Ovary (tissue), 9 donors: ENCODE measurements around the gene PNPLA2. TPM values are rescaled to one million over a fixed set of nuclear protein-coding genes. Genes with fewer than 3 reads are reported as not detected.

ENCODE experiments used
- DNase-seq, 5 donors: peaks; one replicate each; pipeline ENCODE4 v3.0.0-alpha.2; 2019 to 2020
- H3K27ac ChIP-seq, 2 donors: fragments of 200-600 bp; one replicate each; pipeline versions ENCODE4 v1.5.1 to v1.8.0; 2019 to 2022
- H3K27me3 ChIP-seq: fragments of 200-600 bp; one replicate; pipeline ENCODE4 v1.8.0; 2022
- H3K36me3 ChIP-seq: fragments of 200-600 bp; sonication (generic); one replicate; pipeline ENCODE4 v1.5.1; 2019
- H3K4me1 ChIP-seq: one replicate; pipeline ENCODE4 v1.8.1; 2013; ENCODE audit warnings: mild to moderate bottlenecking, moderate library complexity; ENCODE audit not compliant: insufficient read depth
- H3K4me3 ChIP-seq: fragments of 200-600 bp; sonication (generic); one replicate; pipeline ENCODE4 v1.5.1; 2017
- H3K9me3 ChIP-seq, 2 donors: fragments of 200-600 bp in 1 of 2; sonication (generic) in 1 of 2; one replicate each; pipeline versions ENCODE4 v1.5.1 to v1.8.1; 2013 to 2019; ENCODE audit warnings: mild to moderate bottlenecking in 1 of 2, moderate library complexity in 1 of 2
- EP300 ChIP-seq: sonication (generic); formaldehyde crosslinking; IDR thresholded peaks from one replicate; pipeline ENCODE4 v1.6.1; 2017; ENCODE audit warnings: antibody characterized with exemption
- POLR2A ChIP-seq: fragments of 450-650 bp; IDR thresholded peaks from one replicate; pipeline ENCODE4 v1.6.1; 2017; ENCODE audit warnings: antibody characterized with exemption, mild to moderate bottlenecking, moderate library complexity
- WGBS, 3 donors: extraction: QIAGEN DNeasy Blood & Tissue Kit in 1 of 3; methylation state at CpG; one replicate each; pipeline versions ENCODE4 v1.1.5 to v1.1.7; 2013 to 2017; 5-methylcytosine and 5-hydroxymethylcytosine counted together
- intact Hi-C, 4 donors: fragments of 100-400 bp; cut with DNase I; formaldehyde crosslinking; loops; one replicate each; pipeline versions ENCODE4 v1.11.0 to v1.15.1; 2022 to 2023
- polyA plus RNA-seq, 2 donors: library from polyadenylated mRNA; stranded (reverse); fragments of 200-250 nt in 1 of 2; fragments of 350-450 nt in 1 of 2; fragmentation: Illumina TruSeq in 1 of 2; extraction: RNeasy Lipid Tissue Mini Kit (QIAGEN cat#74804) in 1 of 2; gene quantifications; one replicate each; pipeline ENCODE4 v1.2.3, GENCODE V29; 2013 to 2014
- total RNA-seq, 7 donors: library from RNA; depleted of rRNA in 2 of 7; stranded (reverse); fragments of >200 nt in 2 of 7; fragmentation: NEBNext Ultra II Directional in 3 of 7; extraction: Animal tissue kit (Norgen Biotek cat#: 25700) in 3 of 7; gene quantifications; one replicate each; pipeline versions ENCODE4 v1.1.0 to v1.2.4, GENCODE V29; 2016 to 2023
- TF ChIP-seq, protein P1 (sequence below), 3 donors: fragments of 450-650 bp in 2 of 3; fragments of 200-600 bp in 1 of 3; IDR thresholded peaks; one replicate each; pipeline versions ENCODE4 v1.5.1 to v1.8.0; 2016 to 2022; ENCODE audit warnings: antibody characterized with exemption in 3 of 3, mild to moderate bottlenecking in 1 of 3
- donor health status: DM: no; HTN: no; CAD: no; lungs with moderate emphysema.
- donor health status: DM: no; HTN: no; CAD: no.
- donor health status: Bipolar disorder and iron deficiency.
- donor health status: DM: yes; HTN: yes; CAD: no.
- donor health status: DM: no; HTN: no; CAD: no.
- donor health status: DM: yes; HTN: yes; CAD: no.

The PNPLA2 gene
- total and polyA plus RNA-seq, 9 donors = 12.9 to 98.2 (median 83.0) TPM

DNA sequence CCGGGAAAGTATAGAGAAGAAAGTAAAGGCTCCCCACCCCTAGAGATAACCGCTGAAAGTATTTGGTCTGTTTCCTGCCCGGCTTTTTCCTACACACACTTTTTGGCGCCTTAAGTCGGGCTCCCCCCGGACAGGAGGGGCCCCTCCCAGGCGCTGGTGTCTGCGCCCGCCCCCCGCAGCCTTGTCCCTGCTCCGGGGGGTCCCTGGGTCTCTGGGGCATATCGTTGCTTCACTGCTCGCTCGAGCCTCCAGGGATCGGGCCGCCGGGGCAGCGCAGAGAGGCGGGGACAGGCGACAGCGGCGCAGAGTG, 8.1 kb downstream of the PNPLA2 start:
- Histone ChIP-seq H3K36me3 (peaks cover 2% of the 10 kb centered on the region), H3K9me3 (no peaks in the 10 kb centered on the region), H3K27ac (no peak overlapping the region), H3K4me1 (peaks cover 10% of the 10 kb centered on the region), H3K27me3 (no peaks in the 10 kb centered on the region), H3K4me3 (peak overlapping the region; percentile 0)
- TF ChIP-seq, protein P1, sequence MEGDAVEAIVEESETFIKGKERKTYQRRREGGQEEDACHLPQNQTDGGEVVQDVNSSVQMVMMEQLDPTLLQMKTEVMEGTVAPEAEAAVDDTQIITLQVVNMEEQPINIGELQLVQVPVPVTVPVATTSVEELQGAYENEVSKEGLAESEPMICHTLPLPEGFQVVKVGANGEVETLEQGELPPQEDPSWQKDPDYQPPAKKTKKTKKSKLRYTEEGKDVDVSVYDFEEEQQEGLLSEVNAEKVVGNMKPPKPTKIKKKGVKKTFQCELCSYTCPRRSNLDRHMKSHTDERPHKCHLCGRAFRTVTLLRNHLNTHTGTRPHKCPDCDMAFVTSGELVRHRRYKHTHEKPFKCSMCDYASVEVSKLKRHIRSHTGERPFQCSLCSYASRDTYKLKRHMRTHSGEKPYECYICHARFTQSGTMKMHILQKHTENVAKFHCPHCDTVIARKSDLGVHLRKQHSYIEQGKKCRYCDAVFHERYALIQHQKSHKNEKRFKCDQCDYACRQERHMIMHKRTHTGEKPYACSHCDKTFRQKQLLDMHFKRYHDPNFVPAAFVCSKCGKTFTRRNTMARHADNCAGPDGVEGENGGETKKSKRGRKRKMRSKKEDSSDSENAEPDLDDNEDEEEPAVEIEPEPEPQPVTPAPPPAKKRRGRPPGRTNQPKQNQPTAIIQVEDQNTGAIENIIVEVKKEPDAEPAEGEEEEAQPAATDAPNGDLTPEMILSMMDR (IDR thresholded peaks at IDR 0.05) = no peak
- TF ChIP-seq EP300 = no peak
- no peak for TF ChIP-seq POLR2A
- WGBS, 3 donors = 2 to 4% (median 2%) methylated on average over 17 to 22 of the region's 22 CpGs
- intact Hi-C loops = no loop called here
- no peak for DNase-seq

DNA sequence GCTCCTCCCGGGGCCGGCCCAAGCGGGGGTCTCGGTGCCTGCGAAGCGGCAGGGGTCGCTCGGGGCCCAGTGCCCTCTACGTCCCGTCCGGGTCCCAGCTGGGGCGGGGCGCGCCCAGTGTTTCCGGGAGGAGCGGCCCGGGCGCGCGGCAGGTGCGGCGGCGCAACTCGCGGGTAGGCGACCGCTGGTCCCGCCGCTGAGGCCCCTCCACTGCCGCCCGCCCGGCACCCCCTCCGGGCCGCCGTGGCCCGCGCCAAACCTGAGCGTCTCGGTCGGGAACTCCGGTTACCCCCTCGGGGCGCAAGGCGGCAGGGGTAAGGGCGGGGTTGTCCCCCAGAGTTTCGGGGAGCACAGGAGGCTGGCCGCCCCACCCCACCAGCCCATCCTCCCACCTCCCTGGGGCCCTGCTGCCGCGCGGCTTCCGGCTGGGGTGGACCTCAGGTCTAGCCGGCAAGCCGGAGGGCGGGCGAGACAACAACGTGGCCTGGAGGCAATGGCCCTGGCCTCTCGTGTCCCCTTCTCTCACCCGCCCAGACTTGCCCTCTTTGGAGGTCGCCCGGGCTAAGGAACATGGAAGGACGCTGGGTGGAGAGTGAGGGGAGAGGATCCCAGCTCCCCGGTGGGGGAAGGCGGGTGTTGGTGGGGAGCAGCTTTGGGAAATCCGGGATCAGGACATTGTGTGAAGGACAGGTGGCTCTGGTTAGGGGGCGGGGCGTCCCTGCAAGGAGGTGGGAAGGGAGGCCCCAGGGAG, 8.6 kb downstream of the PNPLA2 start:
- no peak for DNase-seq
- 8 to 13% (median 9%) methylated on average over 44 to 66 of the region's 66 CpGs for WGBS, 3 donors
- Histone ChIP-seq H3K4me1 (peaks cover 14% of the 10 kb centered on the region), H3K27ac (no peak overlapping the region), H3K9me3 (no peaks in the 10 kb centered on the region), H3K4me3 (peak overlapping the region; percentile 0), H3K27me3 (no peaks in the 10 kb centered on the region), H3K36me3 (no peaks in the 10 kb centered on the region)
- no peak for TF ChIP-seq POLR2A
- TF ChIP-seq EP300 = no peak
- TF ChIP-seq, protein P1 (IDR thresholded peaks at IDR 0.05) = no peak
- intact Hi-C loops = no loop called here

DNA sequence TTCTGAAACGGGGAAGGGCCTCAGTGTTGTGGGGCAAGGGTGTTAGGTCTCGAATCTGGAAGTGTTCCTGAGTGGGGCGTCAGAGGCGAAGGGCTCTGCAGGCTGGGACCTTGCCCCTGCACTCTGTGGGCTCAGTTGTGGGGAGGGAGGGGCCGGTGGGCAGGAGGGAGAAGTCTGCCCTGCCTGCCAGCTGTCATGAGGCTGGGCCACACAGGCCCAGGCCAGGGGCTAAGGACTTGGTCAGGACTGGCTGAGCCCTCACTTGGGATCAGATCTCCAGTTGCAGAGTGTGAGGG, 9.1 kb downstream of the PNPLA2 start, which contains the start of gene CRACR2B:
Gene CRACR2B, plus strand, starts transcription at position 23 of the 296 bp plus-strand sequence. CDS start 689 bp downstream, outside the sequence.
- H3K4me3 ChIP-seq = peak within 1 kb of the TSS; percentile 0

DNA sequence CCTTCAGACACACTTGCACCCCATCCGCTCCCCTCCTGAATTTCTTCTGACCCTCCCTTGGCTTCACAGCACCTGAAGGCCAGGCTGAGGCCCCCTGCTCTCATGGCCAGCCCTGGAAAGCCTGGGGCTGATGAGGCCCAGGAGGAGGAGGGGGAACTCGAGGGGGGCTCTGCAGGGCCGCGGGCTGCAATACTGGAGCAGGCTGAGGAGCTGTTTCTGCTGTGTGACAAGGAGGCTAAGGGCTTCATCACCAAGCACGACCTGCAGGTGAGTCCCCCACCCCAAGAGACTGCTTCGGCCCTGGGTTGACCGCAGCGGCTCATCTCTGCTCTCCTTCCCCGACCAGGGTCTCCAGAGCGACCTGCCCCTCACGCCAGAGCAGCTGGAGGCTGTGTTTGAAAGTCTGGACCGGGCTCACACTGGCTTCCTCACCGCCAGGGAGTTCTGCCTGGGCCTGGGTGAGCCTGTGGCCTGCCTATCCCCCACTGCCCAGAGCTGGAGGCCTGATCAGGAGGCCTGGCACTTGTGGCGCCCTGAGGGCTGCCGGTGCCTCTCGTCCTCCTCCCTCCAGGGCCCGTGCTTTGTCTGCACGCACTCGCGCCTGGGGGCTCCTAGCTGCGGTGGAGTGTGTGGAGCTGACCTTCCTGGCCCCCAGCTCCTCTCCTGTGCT, 9.9 kb downstream of the PNPLA2 start:
- Histone ChIP-seq H3K27me3 (no peaks in the 10 kb centered on the region), H3K27ac (peak overlapping the region in 1 of 2 donors; percentile 1), H3K36me3 (no peaks in the 10 kb centered on the region), H3K4me1 (peaks cover 16% of the 10 kb centered on the region), H3K9me3 (no peaks in the 10 kb centered on the region), H3K4me3 (no peak overlapping the region)
- 59 to 70% (median 67%) methylated on average over 21 of the region's 21 CpGs for WGBS, 3 donors
- no peak for TF ChIP-seq POLR2A
- TF ChIP-seq, protein P1 (IDR thresholded peaks at IDR 0.05) = no peak
- no peak for TF ChIP-seq EP300
- no peak for DNase-seq
- intact Hi-C loops = no loop called here

More for the DNA sequence above, 9.1 kb downstream of the PNPLA2 start, which contains the start of gene CRACR2B:
- 64 to 70% (median 69%) methylated on average over 5 of the region's 5 CpGs for WGBS, 3 donors
- no peak for DNase-seq
- TF ChIP-seq, protein P1 (IDR thresholded peaks at IDR 0.05) = no peak
- TF ChIP-seq POLR2A = no peak
- no peak for TF ChIP-seq EP300
- Histone ChIP-seq H3K9me3 (no peaks in the 10 kb centered on the region), H3K4me1 (peaks cover 16% of the 10 kb centered on the region), H3K36me3 (no peaks in the 10 kb centered on the region), H3K27ac (no peak within 1 kb of the TSS), H3K27me3 (no peaks in the 10 kb centered on the region)
- intact Hi-C loops = no loop called here
